HG03432 (cell line): Measurements from ENCODE around the gene TMEM47.

Experiments used
- ATAC-seq: cut with Tn5 transposase; IDR thresholded peaks from one replicate; pipeline ENCODE4 v1.9.1; 2021; ENCODE audit warnings: mild to moderate bottlenecking, moderate library complexity; ENCODE audit not compliant: unreplicated experiment

TMEM47 gene

DNA sequence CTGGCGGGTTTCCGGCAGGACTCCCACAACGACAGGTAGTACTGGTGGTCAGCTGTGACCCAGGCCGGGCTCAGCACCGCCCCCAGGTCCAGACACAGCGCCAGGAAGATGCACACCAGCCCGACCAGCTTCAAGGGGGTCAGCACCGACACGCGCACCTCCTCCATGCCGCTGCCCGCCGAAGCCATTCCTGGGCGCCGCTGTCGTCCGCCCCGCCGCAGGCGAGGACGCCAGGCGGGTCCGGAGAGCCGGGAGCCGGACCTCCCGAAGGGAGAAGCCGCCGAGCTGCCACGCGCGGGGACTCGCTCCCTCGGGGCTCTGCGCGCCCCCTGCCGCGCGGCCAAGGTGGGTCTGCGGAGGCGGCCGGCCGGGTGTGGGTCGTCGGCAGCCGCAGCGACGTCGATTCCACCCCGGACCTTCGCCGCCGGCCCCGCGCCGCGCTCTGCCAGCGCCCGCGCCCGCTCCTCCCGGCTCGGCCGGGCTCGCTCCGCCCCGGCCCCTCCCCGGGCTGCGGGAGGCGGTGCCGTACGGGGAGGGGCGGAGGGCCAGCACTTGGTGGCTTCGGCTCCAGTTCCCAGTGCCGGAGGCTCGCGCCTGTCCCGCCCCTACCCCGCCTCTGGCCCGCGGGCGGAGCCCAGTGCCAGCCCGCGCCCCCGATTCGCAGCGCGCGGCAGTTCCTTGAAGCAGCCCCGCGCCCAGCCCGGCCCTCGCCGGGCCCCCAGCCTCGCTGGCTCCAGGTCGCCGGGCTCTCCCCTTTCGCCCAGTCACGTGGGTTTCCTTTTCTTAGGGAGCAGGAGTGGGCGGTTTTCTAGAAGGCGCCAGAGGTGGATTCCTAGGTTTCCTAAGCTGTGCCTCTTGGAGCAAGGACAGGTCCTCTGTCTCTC, at the start of gene TMEM47:
Gene TMEM47, minus strand, starts transcription at position 444 of the 884 bp plus-strand sequence. Its CDS starts 256 bp downstream, at position 188.
- ATAC-seq: peak; percentile 85

- no peak for ATAC-seq
These were observed 30.0 kb upstream of the TMEM47 start for GRCh38 chrX:34687095-34687494.

GRCh38 chrX:34659575-34659974, 2.5 kb upstream of the TMEM47 start:
- ATAC-seq: no peak

DNA sequence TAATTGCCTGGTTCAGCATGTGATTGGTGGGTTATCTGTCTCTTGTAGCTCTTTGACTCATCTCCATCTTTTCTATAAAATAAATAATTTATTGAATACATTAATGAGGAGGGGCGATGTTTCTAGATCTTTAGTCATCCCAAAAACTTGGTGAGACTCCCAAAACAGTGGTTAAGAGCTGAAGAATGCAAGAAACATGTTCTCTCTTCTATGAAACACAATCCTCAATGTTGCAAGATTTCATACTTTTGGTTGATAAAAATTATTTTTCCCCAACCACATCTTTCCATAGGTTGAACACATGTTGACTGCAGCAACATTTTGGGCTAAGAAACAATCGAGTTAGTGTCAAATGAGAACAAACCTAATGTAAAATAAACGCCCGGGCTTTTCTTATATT, 1.2 kb upstream of the TMEM47 start:
- no peak for ATAC-seq

GRCh38 chrX:34657726-34658070, 613 bp upstream of the TMEM47 start:
- ATAC-seq: no peak

GRCh38 chrX:34656467-34656841, 631 bp downstream of the TMEM47 start:
- ATAC-seq: no peak

- ATAC-seq: no peak
These were observed 1.3 kb downstream of the TMEM47 start for GRCh38 chrX:34655501-34656455.

- no peak for ATAC-seq
These were observed 2.2 kb downstream of the TMEM47 start for GRCh38 chrX:34654696-34655490.

GRCh38 chrX:34653811-34654210, 3.3 kb downstream of the TMEM47 start:
- no peak for ATAC-seq

DNA sequence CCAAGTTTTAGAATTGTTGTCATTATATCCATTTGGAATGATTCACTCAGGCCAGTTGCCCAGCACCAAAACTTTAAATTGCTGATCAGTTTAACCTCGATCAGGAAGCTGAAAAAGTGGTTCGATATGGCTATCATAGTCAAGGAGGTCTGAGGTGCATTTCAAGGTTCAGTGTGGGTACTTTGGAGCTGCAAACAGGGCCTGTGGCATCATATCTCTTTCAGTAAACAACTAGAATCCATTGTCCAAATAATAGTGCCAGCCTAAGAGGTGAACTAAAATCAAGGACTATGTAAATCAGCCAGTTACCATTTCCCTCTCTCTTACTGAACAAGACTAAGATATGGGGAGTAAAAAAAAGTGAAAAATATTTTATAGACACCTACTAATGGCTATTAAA, 14.2 kb downstream of the TMEM47 start:
- no peak for ATAC-seq

DNA sequence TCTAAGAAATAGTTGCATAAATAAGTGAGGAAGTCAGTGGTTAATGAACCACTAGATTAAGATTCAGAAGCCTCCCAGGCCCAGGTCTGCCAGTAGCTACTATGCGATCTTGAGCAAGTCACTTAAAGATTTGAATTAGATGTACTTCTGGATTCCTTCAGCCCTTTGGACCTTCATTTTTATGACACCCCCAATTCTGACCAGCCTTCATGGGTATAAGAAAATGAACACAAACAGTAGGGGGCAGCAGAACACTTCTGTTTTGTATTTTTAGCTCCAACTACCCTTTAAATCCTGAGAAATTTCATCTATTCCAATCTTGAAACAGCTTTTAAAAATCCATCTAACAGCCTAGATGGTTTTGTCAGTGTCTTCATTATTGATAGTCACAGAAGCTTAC, 19.0 kb downstream of the TMEM47 start:
- ATAC-seq: no peak

- no peak for ATAC-seq
These were observed 22.7 kb downstream of the TMEM47 start for GRCh38 chrX:34634349-34634748.

- no peak for ATAC-seq
These were observed 24.7 kb downstream of the TMEM47 start for GRCh38 chrX:34632384-34632783.

DNA sequence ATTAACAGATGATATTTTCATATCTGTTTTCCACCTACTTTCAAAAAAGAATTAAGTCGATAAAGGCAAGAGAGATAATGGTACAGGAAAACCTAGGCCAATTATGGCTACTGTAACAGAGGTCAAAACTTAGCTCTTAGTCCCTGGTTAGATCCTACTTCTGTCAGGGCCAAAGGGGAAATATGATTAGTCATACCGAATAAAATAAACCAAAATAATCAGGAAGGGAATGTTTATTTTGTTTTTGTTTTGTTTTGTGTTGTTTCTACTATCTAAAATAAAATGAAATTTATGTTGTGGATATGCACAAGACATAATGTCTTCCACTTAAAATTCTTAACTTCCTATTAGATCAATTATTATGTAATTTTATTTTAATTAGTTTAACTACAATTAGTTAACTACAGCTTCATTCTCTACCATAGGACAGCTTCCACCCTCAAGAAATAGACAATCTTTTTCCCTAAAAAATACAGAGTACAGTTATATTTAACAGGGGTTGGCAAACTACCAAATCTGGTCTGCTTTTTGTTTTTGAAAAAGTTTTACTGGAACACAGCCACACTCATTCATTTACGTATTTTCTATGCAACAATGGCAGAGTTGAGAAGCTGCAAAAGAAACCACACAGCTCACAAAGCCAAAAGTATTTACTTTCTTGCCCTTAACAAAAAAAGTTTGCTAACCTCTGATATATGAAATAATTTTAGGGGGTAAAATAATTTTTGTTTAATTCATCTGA, 25.4 kb downstream of the TMEM47 start:
- ATAC-seq: no peak

DNA sequence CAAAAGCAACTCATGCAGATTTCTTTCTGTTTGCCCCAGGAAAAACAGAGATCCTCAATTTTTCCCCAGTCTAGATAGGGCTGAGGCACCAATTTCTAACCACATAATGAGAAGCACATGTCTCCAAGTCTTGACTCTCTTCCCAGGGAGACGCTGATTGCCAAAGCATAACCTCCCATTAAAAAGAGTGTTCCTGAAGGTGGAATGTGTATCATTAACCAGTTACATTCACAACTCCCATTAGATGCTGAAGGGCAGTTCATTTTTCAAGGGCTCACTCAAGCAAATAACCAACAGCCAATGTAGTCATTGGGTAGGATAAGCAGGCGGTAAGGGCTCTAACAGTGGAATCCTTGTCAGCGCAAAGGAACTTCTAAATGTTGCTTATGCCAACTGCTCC, 27.5 kb downstream of the TMEM47 start:
- ATAC-seq: no peak

- ATAC-seq: no peak
These were observed 32.7 kb downstream of the TMEM47 start for GRCh38 chrX:34624416-34624815.

- ATAC-seq: no peak
These were observed 37.2 kb downstream of the TMEM47 start for GRCh38 chrX:34619920-34620319.

DNA sequence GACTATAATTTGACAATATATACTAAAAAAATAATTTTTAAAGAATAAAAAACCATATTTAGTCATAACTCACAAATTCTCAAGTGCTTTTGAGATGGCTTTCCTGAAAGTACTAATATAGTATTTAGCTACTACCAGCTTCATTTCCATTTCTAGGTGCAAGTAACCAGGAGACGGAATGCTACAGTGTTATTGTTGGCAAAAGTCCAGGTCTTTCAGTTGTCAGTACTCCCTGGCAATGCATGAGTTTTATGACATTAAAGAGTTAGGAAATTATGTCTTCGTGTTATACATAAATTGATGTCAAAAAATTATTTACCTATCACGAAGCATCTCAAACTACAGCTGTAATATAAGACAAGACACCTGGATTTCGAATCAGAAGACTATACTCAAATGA, 45.0 kb downstream of the TMEM47 start:
- no peak for ATAC-seq

GRCh38 chrX:34598362-34598761, 58.7 kb downstream of the TMEM47 start:
- no peak for ATAC-seq

DNA sequence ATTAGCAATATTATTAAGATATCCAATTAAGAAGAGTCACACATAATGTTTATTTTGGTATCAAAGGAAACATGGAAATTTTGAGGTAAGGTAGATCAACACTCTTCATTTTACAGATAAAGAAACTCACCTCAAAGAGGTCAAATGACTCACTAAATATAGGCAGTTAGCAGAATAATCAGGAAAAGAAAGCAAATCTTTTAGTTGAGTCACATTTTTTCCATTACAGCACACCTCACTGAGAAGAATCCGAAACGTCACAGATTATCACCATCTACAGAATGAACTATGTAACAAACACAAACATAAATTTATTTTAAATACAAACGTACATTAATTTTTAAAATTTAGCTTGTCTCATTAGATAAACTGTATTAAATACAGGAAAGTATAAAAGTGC, 70.1 kb downstream of the TMEM47 start:
- no peak for ATAC-seq
